HAP-1 (cell line): ENCODE results near the gene TRAPPC1.

Source experiments
- DNase-seq, 2 experiments: peaks; one replicate each; pipeline ENCODE4 v3.0.0-alpha.2; 2016 to 2020; ENCODE audit warnings: low spot score in 2 of 2
- H3K27me3 ChIP-seq: fragments of 250-450 bp; sonication (Bioruptor Pico); 2 replicates; pipeline ENCODE4 v1.5.1; 2020; ENCODE audit warnings: low read depth, mild to moderate bottlenecking, moderate library complexity
- H3K36me3 ChIP-seq: fragments of 250-450 bp; sonication (Bioruptor Pico); replicated peaks from 2 replicates; pipeline ENCODE4 v1.5.1; 2020; ENCODE audit warnings: mild to moderate bottlenecking
- H3K4me1 ChIP-seq: fragments of 250-450 bp; sonication (Bioruptor Pico); 2 replicates; pipeline ENCODE4 v1.5.1; 2020; ENCODE audit warnings: mild to moderate bottlenecking
- H3K4me3 ChIP-seq: fragments of 250-450 bp; sonication (Bioruptor Pico); 2 replicates; pipeline ENCODE4 v1.5.1; 2020; ENCODE audit warnings: mild to moderate bottlenecking, moderate library complexity
- H3K9me3 ChIP-seq: fragments of 250-450 bp; sonication (Bioruptor Pico); 2 replicates; pipeline ENCODE4 v1.5.1; 2020; ENCODE audit warnings: mild to moderate bottlenecking, moderate library complexity
- in situ Hi-C: fragments of 300-500 bp; cut with MboI; formaldehyde crosslinking; loops from 3 replicates; pipeline ENCODE4 v1.14.3; 2020; ENCODE audit warnings: low sequenced_read_pairs, inconsistent platforms, mixed read lengths

Gene TRAPPC1, protein sequence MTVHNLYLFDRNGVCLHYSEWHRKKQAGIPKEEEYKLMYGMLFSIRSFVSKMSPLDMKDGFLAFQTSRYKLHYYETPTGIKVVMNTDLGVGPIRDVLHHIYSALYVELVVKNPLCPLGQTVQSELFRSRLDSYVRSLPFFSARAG

DNA sequence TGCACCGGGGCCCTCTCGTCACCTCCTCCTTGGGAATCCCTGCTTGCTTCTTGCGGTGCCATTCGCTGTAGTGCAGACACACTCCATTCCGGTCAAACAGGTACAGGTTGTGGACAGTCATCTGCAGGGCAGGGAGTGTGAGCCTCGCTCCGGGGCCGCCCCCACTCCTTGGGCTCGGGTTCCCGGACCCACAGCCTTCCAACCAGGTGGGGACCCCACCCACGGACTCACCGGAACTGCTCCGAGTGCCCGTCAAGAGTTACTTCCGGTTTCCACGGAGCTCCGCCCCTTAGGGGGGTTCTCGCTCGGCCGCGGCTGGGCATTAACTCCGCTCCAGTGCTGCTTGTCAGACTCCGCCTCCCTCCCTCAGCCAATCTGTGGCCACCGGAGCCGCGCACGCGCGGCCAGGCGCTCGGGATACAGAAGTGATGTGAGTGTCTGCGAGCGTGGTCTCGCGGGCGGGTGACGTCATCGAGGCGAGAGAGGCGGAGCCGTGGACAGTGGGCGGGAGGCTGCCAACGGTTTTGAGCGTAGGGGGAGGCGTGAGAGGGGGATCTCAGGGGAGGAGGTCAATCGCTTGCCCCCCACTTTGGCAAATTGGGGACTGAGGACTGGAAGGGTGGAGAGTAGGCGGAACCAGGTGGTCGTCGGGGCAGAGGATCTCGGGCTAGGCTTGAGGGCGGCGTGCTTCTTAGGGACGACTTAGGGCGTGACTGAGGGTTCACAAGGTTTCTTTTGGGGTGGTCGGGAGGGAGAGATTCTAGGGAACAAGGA is at the start of gene TRAPPC1, which contains the start of gene CNTROB:
TSS of gene TRAPPC1 (minus strand) at position 238 of the 774 bp plus-strand sequence. CDS start at position 121, 117 bp downstream.
TSS of gene CNTROB (plus strand) at position 498 of the 774 bp plus-strand sequence. CDS start 874 bp downstream, outside the sequence.
- no peaks in the 10 kb centered on the region for H3K27me3 ChIP-seq
- in situ Hi-C loops = loop anchor here (5.0 kb wide), 1 partner anchor 55 kb away; no protein-coding TSS in a partner anchor
- peaks cover 13% of the 10 kb centered on the region for H3K4me1 ChIP-seq
- H3K4me3 ChIP-seq = peak within 1 kb of the TSS; percentile 78
- H3K9me3 ChIP-seq = no peaks in the 10 kb centered on the region
- H3K36me3 ChIP-seq = peaks cover 30% of the 10 kb centered on the region
- DNase-seq = peak; percentile 99 to 100

DNA sequence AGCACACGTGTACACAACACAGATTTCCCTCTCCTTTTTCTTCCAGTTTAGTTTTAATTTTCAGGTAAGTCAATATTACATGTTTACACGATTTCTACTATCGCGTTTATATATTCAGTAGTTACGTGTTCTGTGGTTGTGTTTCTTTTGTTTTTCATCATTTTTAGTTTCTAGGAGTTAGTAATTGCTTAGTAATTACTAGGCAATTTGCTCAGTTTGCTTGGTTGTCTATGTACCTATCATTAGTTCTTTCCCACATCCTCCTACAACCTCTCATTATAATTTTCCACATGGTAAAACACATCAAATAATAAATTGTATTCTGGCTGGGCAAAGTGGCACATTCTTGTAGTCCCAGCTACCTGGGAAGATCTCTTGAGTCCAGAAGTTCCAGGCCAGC is 46.1 kb upstream of the TRAPPC1 start:
- H3K27me3 ChIP-seq = peaks cover 5% of the 10 kb centered on the region; the same call in 1 of the 2 replicates
- in situ Hi-C loops = no loop called here
- peaks cover 7% of the 10 kb centered on the region; the same call in 1 of the 2 replicates for H3K9me3 ChIP-seq

DNA sequence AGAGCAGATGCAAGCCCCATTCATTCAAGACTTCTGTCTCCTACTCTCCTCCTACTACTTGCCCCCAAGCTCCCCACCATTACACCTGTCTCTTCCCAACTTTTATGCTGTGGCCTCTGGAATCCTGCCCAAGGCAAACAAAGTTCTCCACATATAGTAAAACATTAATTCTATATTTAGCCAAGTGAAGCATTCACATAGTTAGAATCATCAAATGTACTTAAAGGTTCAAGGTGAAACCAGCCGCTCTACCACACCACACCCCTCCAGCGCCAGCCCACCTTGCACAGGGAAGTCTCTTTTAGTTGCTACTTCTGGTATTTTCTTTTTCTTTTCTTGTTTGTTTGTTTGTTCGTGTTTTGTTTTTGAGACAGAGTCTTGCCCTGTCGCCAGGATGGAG is 45.3 kb upstream of the TRAPPC1 start:
- in situ Hi-C loops = no loop called here

More for the DNA sequence above, 46.1 kb upstream of the TRAPPC1 start:
- no peak for DNase-seq
- H3K4me1 ChIP-seq = no peaks in the 10 kb centered on the region
- no peak overlapping the region for H3K4me3 ChIP-seq
- no peaks in the 10 kb centered on the region for H3K36me3 ChIP-seq

DNA sequence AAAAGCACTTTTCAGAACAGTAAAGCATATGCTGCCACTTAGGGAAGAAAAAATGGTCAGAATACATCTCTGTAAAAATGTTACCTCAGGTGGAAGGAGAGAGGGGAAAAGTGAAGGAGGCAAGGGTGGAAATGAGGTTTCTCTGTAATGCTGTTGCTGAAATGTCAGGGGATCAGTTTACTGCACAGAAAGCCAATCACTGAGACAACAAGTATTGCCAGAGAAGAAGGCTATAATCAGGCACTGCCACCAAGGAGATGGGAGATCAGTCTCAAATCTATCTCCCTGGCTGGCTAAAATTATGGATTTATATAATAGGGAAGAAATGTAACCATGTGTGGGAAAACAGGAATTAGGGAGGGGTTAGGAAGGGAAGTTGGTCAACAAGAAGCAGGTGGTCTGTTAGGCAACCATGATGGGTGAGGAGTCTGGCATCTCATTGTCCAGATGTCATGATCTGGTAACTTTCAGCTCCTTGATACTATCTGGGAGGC is 42.9 kb upstream of the TRAPPC1 start:
- no peak for DNase-seq
- H3K4me1 ChIP-seq = no peaks in the 10 kb centered on the region
- H3K4me3 ChIP-seq = no peak overlapping the region
- peaks cover 7% of the 10 kb centered on the region; the same call in 1 of the 2 replicates for H3K9me3 ChIP-seq
- H3K36me3 ChIP-seq = no peaks in the 10 kb centered on the region
- no peaks in the 10 kb centered on the region; the same call in 1 of the 2 replicates for H3K27me3 ChIP-seq
- in situ Hi-C loops = no loop called here

More for the DNA sequence above, 45.3 kb upstream of the TRAPPC1 start:
- peaks cover under 1% of the 10 kb centered on the region; the same call in 1 of the 2 replicates for H3K27me3 ChIP-seq
- H3K36me3 ChIP-seq = no peaks in the 10 kb centered on the region
- DNase-seq = no peak
- no peaks in the 10 kb centered on the region for H3K4me1 ChIP-seq
- peaks cover 7% of the 10 kb centered on the region; the same call in 1 of the 2 replicates for H3K9me3 ChIP-seq
- no peak overlapping the region for H3K4me3 ChIP-seq

DNA sequence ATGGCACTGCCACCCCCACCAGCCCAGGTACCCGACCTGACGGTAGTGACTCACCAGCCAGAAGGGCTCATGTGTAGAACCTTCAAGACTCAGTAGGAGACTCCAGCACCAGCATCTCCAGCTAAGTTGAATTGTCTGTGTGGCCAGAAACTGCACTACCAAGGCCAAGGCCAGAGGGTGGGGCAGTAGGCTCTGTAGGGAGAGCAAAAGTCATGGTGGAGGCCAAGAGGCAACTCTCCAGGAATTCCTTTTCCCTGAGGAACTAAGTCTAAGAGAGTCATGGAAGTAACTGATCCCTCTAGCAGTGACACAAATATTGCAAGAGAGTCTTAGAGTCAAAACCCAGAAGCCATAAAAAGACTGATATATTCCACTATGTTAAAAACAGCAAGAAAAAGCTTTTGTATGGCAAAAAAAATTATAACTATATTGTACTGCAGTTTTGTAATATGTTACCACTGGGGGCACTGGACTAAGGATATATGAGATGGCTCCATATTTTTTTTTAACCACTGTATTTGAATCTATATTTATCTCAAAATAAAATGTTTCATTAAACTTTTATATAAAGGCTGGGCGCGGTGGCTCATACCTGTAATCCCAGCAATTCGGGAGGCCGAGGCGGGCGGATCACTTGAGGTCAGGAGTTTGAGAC is 40.5 kb upstream of the TRAPPC1 start:
- H3K4me1 ChIP-seq = no peaks in the 10 kb centered on the region
- H3K4me3 ChIP-seq = no peak overlapping the region
- no peaks in the 10 kb centered on the region; the same call in 1 of the 2 replicates for H3K27me3 ChIP-seq
- DNase-seq = no peak
- in situ Hi-C loops = no loop called here
- H3K36me3 ChIP-seq = no peaks in the 10 kb centered on the region
- H3K9me3 ChIP-seq = peaks cover 7% of the 10 kb centered on the region; the same call in 1 of the 2 replicates

DNA sequence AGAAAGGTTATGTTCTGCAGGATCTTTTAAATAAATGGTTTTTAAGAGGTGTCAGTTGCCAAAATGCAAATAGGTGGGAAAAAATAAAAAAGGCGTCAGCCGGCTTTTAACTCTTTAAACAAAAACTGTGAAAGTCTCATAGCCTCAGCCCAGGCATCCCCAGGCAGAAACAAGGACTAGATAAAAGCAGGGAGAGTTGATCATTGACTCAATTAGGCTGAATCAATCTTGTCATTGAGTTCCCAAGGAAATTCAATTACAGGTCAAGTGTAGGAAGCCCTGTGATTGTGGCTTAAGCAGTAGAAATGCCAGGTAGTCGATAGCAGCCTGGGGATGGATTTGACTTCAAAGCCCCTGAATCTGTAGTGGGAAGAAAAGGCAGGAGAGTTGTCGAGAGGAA is 39.9 kb upstream of the TRAPPC1 start:
- no peaks in the 10 kb centered on the region; the same call in 1 of the 2 replicates for H3K27me3 ChIP-seq
- no peak for DNase-seq
- no peak overlapping the region for H3K4me3 ChIP-seq
- in situ Hi-C loops = no loop called here
- H3K36me3 ChIP-seq = no peaks in the 10 kb centered on the region
- no peaks in the 10 kb centered on the region for H3K4me1 ChIP-seq
- peaks cover 7% of the 10 kb centered on the region; the same call in 1 of the 2 replicates for H3K9me3 ChIP-seq

DNA sequence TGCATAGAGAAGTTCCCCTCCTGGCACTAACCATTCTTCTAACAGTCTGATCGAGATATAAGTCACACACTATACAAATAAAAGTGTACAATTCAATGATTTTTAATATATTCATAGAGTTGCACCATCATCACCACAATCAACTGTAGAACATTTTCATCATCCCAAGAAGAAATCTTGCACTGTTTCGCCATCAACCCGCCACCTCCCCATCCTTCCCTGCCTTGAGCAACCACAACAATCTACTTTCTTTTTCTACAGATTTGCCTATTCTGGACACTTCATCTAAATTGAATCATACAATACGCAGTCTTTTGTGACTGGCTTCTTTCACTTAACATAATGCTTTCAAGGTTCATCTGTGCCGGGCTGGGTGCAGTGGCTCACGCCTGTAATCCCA is 37.7 kb upstream of the TRAPPC1 start:
- H3K4me3 ChIP-seq = no peak overlapping the region
- DNase-seq = no peak
- no peaks in the 10 kb centered on the region for H3K36me3 ChIP-seq
- H3K4me1 ChIP-seq = peaks cover 8% of the 10 kb centered on the region
- no peaks in the 10 kb centered on the region; the same call in 1 of the 2 replicates for H3K27me3 ChIP-seq
- H3K9me3 ChIP-seq = no peaks in the 10 kb centered on the region; the same call in 1 of the 2 replicates
- in situ Hi-C loops = no loop called here

DNA sequence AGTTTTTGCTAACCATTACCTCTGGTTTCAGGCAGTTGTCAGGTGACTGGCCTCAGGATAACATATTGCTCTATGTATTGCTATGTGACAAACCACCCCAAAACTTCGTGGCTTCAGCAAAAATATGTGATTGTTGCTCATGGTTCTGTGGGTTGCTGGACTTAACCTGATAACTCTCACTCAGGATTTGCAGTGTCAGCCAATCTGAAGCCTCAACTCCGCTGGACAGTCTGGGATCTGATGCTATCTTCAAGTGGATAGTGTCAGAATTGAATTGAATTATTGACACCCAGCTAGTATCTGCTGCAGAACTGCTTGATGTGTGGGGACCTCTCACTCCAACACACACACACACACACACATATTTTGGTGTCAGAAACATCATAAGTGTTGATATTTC is 36.0 kb upstream of the TRAPPC1 start:
- no peak for DNase-seq
- Histone ChIP-seq H3K4me1 (peaks cover 8% of the 10 kb centered on the region), H3K4me3 (no peak overlapping the region), H3K36me3 (no peaks in the 10 kb centered on the region), H3K9me3 (no peaks in the 10 kb centered on the region), H3K27me3 (no peaks in the 10 kb centered on the region; the same call in 1 of the 2 replicates)
- in situ Hi-C loops = no loop called here

DNA sequence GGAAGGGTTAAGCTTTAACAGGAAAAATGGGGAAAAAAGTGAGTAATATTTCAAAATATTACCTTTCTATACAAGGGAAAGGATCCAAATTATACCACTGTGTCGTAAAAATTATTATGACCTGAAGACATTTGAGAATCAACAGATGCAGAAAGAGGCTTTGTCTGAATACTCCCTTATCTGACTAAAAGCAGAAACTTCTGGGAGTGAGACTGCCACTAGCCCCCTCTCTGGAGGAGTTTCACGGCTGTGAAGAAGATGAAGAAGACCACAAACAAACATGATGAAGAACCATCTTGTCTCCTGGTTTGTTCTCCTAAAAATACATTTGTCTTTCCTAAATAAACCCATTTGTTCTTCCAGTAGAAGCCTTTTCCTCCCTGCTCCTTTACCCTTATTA is 29.7 kb upstream of the TRAPPC1 start:
- Histone ChIP-seq H3K36me3 (no peaks in the 10 kb centered on the region), H3K27me3 (no peaks in the 10 kb centered on the region), H3K4me3 (no peak overlapping the region), H3K4me1 (peaks cover 14% of the 10 kb centered on the region), H3K9me3 (no peaks in the 10 kb centered on the region)
- in situ Hi-C loops = no loop called here
- no peak for DNase-seq

DNA sequence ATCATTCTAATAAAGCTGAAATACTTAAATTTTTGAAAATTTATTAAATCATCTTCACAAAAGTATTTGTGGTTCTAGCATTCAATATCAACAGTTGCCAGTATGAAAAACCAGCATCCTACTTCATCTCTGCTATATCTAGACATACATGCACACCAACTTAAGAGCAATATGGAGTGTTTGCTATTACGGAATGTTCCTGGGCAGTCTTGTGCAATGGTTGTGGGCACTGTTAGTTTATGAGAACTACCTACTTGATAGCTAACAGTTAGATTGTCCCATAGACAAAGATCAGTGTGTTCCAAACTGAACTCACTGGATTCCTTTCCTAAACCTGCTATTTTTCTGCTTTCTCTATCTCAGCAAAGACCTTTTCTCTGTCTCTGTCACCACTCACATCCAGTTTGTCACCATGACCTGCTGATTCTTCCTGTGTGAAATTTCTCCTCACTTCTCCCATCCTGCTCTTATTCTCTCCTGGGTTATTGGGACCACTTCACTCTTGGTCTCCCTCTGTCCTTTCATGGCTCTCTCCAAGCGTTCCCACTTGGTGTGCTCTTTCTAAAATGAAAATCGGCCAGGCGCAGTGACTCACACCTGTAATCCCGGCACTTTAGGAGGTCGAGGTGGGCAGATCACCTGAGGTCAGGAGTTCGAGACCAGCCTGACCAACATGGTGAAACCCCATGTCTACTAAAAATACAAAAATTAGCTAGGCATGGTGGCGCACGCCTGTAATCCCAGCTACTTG is 27.9 kb upstream of the TRAPPC1 start:
- in situ Hi-C loops = no loop called here

DNA sequence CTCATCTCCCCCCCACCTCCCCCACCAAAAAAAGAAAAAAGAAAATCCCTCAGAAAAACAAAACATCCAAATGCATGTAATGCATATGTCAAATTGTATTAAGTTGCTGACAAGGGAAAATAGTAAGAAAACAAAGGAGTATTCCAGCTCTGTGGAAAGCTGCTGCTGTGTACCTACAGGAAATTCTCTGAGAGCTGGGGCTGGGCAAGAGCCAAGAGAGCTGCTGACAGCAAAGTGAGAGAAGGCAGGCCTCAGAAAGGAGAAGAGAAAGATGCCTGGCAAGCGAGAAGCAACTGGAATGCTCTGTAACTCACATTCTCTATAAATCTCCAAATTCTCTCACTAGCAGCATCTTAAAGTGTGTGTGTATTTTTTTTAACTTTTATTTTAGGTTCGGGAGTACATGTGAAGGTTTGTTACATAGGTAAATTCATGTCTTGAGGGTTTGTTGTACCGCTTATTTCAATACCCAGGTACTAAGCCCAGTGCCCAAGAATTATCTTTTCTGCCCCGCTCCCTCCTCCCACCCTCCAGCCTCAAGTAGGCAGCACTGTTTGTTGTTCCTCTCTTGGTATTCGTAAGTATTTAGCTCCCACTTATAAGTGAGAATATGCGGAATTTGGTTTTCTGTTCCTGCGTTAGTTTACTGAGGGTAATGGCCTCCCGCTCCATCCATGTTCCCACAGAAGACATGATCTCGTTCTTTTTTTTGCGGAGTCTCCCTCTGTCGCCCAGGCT is 24.7 kb upstream of the TRAPPC1 start:
- Histone ChIP-seq H3K9me3 (no peaks in the 10 kb centered on the region), H3K27me3 (no peaks in the 10 kb centered on the region), H3K36me3 (no peaks in the 10 kb centered on the region), H3K4me1 (no peaks in the 10 kb centered on the region), H3K4me3 (no peak overlapping the region)
- DNase-seq = no peak
- in situ Hi-C loops = no loop called here

More for the DNA sequence above, 27.9 kb upstream of the TRAPPC1 start:
- DNase-seq = no peak
- peaks cover 6% of the 10 kb centered on the region for H3K4me1 ChIP-seq
- no peak overlapping the region for H3K4me3 ChIP-seq
- no peaks in the 10 kb centered on the region for H3K27me3 ChIP-seq
- no peaks in the 10 kb centered on the region for H3K9me3 ChIP-seq
- H3K36me3 ChIP-seq = no peaks in the 10 kb centered on the region

DNA sequence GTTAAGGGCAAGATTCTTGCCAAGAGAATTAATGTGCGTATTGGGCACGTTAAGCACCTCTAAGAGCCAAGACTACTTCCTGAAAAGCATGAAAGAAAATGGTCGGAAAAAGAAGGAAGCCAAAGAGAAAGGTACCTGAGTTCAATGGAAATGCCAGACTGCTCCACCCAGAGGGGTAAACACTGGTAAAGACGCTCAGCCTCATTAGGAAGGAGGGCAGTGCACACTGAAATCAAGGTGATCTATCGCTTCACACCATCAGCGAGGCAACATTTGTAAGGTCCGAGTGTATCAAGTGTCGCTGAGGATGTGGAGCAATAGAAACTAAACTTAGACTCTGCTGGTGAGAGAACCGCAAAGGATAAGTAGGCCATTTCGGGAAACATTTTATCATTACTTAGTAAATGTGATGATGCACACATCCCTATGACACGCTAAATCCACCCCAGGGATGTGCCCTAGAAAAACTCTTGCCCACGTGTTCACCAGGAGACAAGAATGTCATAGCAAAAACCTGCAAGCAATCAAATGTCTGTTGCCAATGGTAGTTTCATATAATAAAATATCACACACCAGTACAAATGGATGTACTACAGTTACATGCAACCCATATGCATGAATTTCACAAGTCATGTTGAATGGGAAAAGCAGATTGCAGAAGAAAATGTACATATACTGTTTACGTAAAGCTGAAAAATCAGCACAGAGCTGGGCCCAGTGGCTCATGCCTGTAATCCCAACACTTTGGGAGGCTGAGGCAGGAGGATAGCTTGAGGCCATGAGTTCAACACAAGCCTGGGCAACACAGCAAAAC is 23.9 kb upstream of the TRAPPC1 start:
- no peak for DNase-seq

More for the DNA sequence above, 23.9 kb upstream of the TRAPPC1 start:
- no peaks in the 10 kb centered on the region for H3K4me1 ChIP-seq
- H3K36me3 ChIP-seq = no peaks in the 10 kb centered on the region; the same call in 1 of the 2 replicates
- no peaks in the 10 kb centered on the region for H3K9me3 ChIP-seq
- no peaks in the 10 kb centered on the region for H3K27me3 ChIP-seq
- in situ Hi-C loops = no loop called here
- no peak overlapping the region for H3K4me3 ChIP-seq
